Left ventricle myocardium superior (tissue), 1 donor: ENCODE measurements around the gene BMP7. TPM values are rescaled to one million over a fixed set of nuclear protein-coding genes. Genes with fewer than 3 reads are reported as not detected.
"Not testable (repeated sequence)": the region's sequence is repeated elsewhere in the genome, so short reads cannot be mapped to it uniquely, and the experiment has no call there.

ENCODE experiments used
- ATAC-seq: fragments of 200-7000 bp; cut with Tn5 transposase; one replicate; pipeline ENCODE4 v1.9.1; 2020; ENCODE audit warnings: mild to moderate bottlenecking, moderate library complexity
- DNase-seq: peaks from one replicate; pipeline ENCODE4 v3.0.0-alpha.2; 2020
- intact Hi-C: fragments of 100-400 bp; cut with micrococcal nuclease; formaldehyde crosslinking; loops from one replicate; pipeline ENCODE4 v1.11.0; 2022
- total RNA-seq: library from RNA; stranded (reverse); fragmentation: NEBNext Ultra II Directional; extraction: Animal tissue kit (Norgen Biotek cat#: 25700); gene quantifications from one replicate; pipeline ENCODE4 v1.2.1, GENCODE V29; 2021
- donor health status: DM: no; HTN: yes; CAD: no; lungs with severe emphysema.

The BMP7 gene
- total RNA-seq, 1 donor from 2014 or later, result 32.2 TPM

DNA sequence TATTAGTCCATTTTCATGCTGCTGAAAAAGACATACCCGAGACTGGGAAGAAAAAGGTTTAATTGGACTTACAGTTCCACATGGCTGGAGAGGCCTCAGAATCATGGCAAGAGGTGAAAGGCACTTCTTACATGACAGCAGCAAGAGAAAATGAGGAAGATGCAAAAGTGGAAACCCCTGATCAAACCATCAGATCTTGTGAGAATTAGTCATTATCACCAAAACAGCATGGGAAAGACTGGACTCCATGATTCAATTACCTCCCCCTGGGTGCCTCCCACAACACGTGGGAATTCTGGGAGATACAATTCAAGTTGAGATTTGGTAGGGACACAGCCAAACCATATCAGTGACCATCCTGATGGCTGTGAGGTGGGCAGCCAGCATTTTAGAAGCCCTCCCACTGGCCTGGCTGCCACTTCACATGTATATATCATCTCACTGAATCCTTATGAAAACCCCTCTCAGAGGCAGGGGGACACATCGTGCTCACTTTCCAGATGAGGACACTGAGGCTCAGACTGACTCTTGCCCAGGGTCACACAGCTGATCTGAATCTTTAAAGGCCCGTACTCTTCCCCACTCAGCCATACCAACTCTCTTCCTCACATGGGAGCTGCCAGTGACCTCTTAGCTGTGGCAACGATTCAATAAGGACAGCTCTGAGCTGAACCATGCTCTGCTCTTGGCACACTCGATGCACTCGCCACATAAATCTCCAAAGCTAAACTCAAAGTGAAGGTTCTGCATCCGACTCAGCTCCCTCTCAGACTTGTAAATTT, 25.7 kb downstream of the BMP7 start:
- ATAC-seq (peak; percentile 78), DNase-seq (no peak)
- intact Hi-C loops, result no loop called here

- not testable (repeated sequence) for DNase-seq
Observed at GRCh38 chr20:57239725-57240124, 26.7 kb downstream of the BMP7 start.

DNA sequence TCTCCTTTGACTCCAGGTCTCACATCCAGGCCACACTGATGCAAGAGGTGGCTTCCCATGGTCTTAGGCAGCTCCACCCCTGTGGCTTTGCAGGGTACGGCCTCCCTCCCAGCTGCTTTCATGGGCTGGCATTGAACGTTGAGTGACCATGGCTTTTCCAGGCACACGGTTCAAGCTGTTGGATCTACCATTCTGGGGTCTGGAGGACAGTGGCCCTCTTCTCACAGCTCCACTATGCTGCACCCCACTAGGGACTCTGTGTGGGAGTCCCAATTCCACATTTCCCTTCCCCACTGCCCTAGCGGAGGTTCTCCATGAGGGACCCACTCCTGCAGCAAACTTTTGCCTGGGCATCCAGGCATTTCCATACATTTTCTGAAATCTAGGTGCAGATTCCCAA, 27.1 kb downstream of the BMP7 start:
- intact Hi-C loops, DNase-seq, ATAC-seq: not testable (repeated sequence)

More at GRCh38 chr20:57239725-57240124, 26.7 kb downstream of the BMP7 start:
- intact Hi-C loops, ATAC-seq: not testable (repeated sequence)

- intact Hi-C loops, result no loop called here
- no peak for ATAC-seq
- no peak for DNase-seq
Observed at GRCh38 chr20:57238089-57238488, 28.4 kb downstream of the BMP7 start.

DNA sequence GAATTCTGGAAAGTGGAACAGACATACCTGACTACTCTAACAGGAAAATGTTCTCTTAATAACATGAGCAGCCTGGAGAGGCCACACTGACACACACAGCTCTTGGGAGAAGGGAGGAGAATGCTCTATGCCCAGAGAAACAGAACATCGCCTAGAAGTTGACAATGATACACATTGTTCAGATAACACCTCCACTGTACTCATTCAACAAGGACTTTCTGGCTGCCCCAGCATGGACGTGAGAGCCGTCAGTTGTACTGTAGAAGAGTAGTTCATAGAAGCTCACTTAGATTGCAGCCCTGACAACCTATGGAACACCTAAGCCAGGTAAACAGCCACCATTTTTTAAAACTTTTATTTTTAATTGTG, 28.9 kb downstream of the BMP7 start:
- intact Hi-C loops, result no loop called here
- ATAC-seq, result peak; percentile 80
- DNase-seq, result no peak

GRCh38 chr20:57236813-57237584, 29.4 kb downstream of the BMP7 start:
- DNase-seq, result no peak
- intact Hi-C loops, result no loop called here

DNA sequence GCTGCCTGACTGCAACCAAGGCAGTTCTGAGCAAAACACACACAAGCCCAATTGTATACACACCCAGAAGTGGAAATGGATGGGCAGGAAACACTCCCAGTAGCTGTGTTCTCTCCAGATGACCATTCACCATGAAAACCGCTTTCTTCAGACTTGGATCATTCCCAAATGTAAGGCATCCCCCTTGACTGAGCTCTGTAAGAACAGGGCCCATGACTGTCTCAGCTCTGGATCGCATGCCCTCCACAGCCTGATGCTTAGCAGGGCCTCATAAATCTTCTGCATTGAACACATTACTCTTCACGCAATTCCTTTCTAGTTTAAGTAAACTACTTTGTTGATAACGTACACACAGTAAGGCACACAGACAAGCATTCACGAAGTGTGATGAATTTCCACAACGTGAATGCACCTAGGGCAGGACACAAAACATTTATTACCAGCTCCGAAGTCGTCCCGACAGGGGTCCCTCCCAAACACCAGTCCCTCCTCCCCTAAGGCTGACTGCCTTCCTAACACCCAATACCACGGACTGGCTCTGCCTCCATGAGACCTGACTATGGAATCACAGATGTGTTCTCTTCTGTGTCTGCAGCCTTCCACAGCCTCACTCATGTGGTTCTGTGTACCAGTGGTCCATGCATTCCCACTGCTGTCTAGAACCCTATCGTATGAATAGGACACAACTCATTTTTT, 31.7 kb downstream of the BMP7 start:
- no peak for ATAC-seq
- intact Hi-C loops, result no loop called here
- no peak for DNase-seq

More at GRCh38 chr20:57236813-57237584, 29.4 kb downstream of the BMP7 start:
- ATAC-seq, result no peak

- intact Hi-C loops, result no loop called here
Observed at GRCh38 chr20:57231951-57232428, 34.5 kb downstream of the BMP7 start.

GRCh38 chr20:57231161-57231560, 35.3 kb downstream of the BMP7 start:
- DNase-seq (no peak), ATAC-seq (no peak)
- intact Hi-C loops, result no loop called here

More at GRCh38 chr20:57231951-57232428, 34.5 kb downstream of the BMP7 start:
- ATAC-seq, result no peak
- no peak for DNase-seq

DNA sequence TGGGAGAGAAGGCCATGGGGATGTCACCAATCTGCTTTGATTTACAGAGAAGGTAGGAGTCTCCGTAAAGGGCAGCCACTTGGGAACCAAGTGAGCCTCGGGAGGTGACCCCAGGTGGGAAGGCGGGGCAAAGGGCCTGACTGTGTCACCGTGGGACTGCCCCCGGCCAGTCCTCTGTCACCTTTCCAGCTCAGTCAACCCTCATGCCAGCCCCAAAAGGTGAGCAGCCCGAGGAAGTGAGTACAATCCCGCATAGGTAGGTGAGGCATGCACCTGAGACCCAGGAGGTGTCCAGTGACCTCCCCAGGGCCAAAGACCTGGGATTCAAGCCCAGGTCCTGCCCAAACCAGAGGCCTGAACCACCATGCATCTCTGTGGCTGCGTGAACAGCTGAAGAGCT, 36.2 kb downstream of the BMP7 start:
- no peak for ATAC-seq
- no peak for DNase-seq
- intact Hi-C loops, result no loop called here

DNA sequence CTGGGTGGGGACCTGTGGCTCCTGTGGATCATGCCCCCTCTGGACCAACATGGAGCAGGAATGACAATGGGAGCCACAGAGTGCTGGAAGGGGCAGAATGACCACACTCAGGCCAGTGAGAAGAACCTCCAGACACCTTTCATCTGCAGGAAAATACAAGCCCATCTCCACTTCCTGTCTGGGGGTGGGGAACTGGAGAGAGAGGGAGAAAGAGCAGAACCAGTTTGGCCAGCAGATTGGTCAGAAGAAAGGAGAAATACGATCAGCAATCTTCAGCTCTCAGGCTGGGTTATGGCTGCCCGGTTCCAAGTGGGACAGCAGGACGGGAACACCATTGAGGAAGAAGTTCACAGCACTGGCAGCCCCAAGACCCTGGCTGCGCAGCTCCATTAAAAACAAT, 37.0 kb downstream of the BMP7 start:
- intact Hi-C loops, result no loop called here
- no peak for ATAC-seq
- no peak for DNase-seq

DNA sequence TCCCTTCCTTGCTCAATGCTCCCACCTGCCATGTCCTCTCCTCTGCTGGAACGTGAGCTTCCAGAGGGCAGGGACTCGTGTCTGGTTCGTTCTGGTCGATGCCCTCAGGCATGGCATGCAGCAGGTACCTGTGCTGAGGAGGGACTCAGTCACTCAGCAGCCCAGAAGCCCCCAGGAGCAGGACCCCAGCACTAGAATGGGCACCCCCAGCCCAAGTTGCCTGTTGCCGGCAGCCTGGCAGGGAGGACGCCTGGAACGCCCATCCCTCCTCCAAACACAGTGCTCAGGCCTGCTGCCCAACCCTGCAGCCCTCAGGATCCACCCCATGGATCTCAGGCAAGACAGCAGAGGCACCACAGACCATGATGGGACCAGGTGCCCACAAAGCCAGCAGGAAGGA, 40.6 kb downstream of the BMP7 start:
- intact Hi-C loops, result no loop called here
- ATAC-seq, result no peak
- no peak for DNase-seq

- DNase-seq (no peak), ATAC-seq (no peak)
- intact Hi-C loops, result no loop called here
Observed at GRCh38 chr20:57225197-57225733, 41.2 kb downstream of the BMP7 start.

DNA sequence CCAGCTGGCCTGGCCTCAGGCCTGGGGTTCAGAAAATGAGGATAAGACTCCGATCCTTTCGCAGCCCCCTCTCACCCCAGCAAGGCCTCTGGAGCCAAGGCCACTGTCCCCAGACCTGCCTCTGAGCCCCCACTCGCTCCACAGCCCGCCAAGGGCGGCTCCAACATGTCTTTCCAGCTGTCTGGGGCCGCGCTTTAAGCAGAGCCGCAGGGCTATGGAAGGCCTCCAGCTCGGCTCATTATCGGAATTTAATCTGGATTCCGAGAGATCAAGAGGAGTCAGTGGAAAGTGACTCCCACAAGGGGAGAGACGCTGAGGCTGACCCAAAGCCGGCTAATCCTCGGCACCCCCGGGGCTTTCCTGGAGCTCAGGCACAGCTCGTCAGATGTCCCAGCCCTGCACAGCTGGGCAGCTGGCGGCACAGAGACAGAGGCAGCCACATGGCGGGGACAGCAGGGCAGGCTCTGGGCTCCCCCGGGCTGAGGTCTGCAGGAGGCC, 41.8 kb downstream of the BMP7 start:
- peak; percentile 38 for DNase-seq
- intact Hi-C loops, result no loop called here
- peak; percentile 44 for ATAC-seq

- intact Hi-C loops, result no loop called here
- peak; percentile 59 for DNase-seq
- peak; percentile 69 for ATAC-seq
Observed at GRCh38 chr20:57223648-57224489, 42.6 kb downstream of the BMP7 start.

DNA sequence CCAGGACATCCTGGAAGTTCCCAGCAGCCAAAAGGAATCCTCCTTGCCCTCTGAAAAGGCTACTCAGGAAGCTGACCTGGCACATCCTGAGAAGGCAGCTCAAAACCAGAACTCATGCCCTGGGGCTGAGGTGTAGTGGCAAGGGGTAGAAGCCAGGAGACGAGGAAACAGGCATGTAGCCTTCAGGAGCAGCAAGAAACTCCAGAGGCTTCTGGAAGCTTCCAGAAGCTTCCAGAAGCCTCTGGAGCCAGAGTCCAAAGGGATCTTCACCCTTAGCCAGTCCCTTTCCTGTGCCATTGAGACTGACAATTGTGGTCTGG, 43.9 kb downstream of the BMP7 start:
- ATAC-seq (no peak), DNase-seq (no peak)
- intact Hi-C loops, result no loop called here

GRCh38 chr20:57221916-57222630, 44.4 kb downstream of the BMP7 start:
- intact Hi-C loops, result no loop called here
- no peak for ATAC-seq
- no peak for DNase-seq
